Activated T-cell treated with anti-CD3 and anti-CD28 coated beads, Interleukin-2, amount 50 U/mL, for 4 hours (primary cell): ENCODE results near the gene COG3. TPM values are rescaled to one million over a fixed set of nuclear protein-coding genes. Genes with fewer than 3 reads are reported as not detected.

Experiments
- ATAC-seq, 2 donors: fragments of 200-7000 bp; cut with Tn5 transposase; one replicate each; pipeline ENCODE4 v1.10.0; 2021
- DNase-seq: peaks from one replicate; pipeline ENCODE4 v3.0.0-alpha.2; 2020
- H3K27me3 Mint-ChIP-seq: one replicate; pipeline ENCODE4 v1.8.0; 2021; ENCODE audit warnings: low read depth, mixed read lengths
- H3K36me3 Mint-ChIP-seq: one replicate; pipeline ENCODE4 v1.8.0; 2022; ENCODE audit warnings: mixed read lengths; ENCODE audit not compliant: insufficient read depth
- H3K4me1 Mint-ChIP-seq: one replicate; pipeline ENCODE4 v1.8.0; 2021; ENCODE audit warnings: low read depth, mixed read lengths
- H3K4me3 Mint-ChIP-seq: one replicate; pipeline ENCODE4 v1.8.0; 2021; ENCODE audit warnings: mild to moderate bottlenecking, moderate library complexity, mixed read lengths
- H3K9me3 Mint-ChIP-seq: one replicate; pipeline ENCODE4 v1.8.0; 2021; ENCODE audit warnings: mixed read lengths
- total RNA-seq, 3 donors: library from RNA; stranded (reverse); gene quantifications; one replicate each; pipeline ENCODE4 v1.2.1, GENCODE V29; 2021

Gene COG3
- total RNA-seq, 3 donors from 2014 or later: 21.7 to 23.6 (median 22.0) TPM

DNA sequence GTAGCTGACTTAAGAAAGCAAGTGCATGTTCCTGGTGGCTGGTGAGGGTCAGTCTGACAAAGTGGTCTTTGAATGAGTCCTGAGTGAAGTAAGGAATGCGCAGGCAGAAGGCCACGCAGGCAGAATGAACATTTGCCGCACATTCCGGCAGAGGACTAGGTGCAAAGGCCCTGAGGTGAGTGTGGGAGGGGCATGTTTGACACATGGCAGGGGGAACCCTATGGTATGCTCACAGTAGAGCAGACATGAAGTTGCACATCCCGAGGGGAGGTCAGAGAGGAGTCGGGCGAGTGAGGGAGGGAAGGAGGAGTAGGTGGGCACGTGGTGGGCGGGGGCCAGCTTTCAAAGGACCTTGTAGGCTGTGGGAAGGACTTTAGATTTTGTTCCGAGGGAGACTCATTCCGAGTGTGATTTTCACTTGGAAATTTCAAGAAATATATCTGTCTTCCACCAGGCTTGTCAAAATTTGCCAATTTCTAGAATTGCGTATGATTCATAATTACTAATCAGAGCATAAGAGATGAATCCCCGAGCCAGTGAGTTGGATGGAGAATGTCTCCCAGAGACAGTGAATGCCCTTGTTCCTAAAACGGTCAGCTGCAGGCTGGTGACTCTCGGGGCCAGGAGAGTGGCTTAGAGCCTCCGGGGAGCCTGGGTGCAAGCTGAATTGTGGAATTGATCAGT is 110.5 kb downstream of the COG3 start:
- Mint-ChIP-seq H3K9me3 (no peaks in the 10 kb centered on the region), H3K4me3 (no peak overlapping the region), H3K36me3 (no peaks in the 10 kb centered on the region), H3K4me1 (no peaks in the 10 kb centered on the region), H3K27me3 (peaks cover 27% of the 10 kb centered on the region)
- DNase-seq: no peak
- ATAC-seq: no peak

DNA sequence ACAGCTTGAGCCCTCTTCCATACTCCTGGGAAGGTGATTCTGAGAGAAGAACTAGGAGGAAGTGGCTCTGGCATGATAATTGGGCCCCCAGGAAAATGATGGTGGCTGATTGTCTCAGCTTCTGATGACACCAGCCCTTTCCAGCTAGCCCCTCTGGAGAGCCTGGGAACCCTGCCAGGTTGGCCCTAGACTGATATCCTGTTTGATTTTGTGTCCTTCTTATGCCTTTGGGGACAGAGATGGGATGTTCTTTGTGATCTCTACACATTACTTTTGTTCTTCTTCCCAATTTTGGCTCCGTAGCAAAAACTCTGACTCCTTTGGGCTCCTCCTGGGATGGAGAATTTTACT is 111.1 kb downstream of the COG3 start:
- no peak for ATAC-seq
- H3K4me1 Mint-ChIP-seq: no peaks in the 10 kb centered on the region
- H3K4me3 Mint-ChIP-seq: no peak overlapping the region
- no peak for DNase-seq
- peaks cover 27% of the 10 kb centered on the region for H3K27me3 Mint-ChIP-seq
- H3K9me3 Mint-ChIP-seq: no peaks in the 10 kb centered on the region
- no peaks in the 10 kb centered on the region for H3K36me3 Mint-ChIP-seq

DNA sequence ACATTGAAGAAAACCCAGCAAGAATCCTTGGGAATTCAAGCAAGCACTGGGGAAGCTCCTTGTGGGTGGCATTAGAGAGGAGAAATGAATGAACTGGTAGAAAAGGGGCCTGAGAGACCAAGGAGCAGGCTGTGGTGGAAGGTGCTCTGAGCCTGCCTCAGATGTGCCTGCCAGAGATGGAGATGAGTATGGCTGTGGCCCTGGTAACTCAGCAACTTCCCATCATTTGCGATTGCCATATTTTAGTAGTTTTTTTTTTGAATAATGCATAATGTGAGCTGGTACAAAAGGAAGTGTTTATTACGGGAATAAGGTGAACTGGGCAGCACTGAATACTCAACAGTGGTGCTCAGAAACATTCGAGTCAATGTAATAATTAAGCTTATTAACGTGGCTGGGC is 111.7 kb downstream of the COG3 start:
- ATAC-seq: no peak

GRCh38 chr13:45582408-45583076 is 117.8 kb downstream of the COG3 start:
- ATAC-seq (no peak), DNase-seq (no peak)
- no peak overlapping the region for H3K4me3 Mint-ChIP-seq
- H3K9me3 Mint-ChIP-seq: no peaks in the 10 kb centered on the region
- no peaks in the 10 kb centered on the region for H3K36me3 Mint-ChIP-seq
- peaks cover 3% of the 10 kb centered on the region for H3K27me3 Mint-ChIP-seq
- H3K4me1 Mint-ChIP-seq: no peaks in the 10 kb centered on the region

More for the DNA sequence above, 111.7 kb downstream of the COG3 start:
- Mint-ChIP-seq H3K27me3 (peaks cover 24% of the 10 kb centered on the region), H3K36me3 (no peaks in the 10 kb centered on the region), H3K4me1 (no peaks in the 10 kb centered on the region), H3K9me3 (no peaks in the 10 kb centered on the region), H3K4me3 (no peak overlapping the region)
- no peak for DNase-seq

GRCh38 chr13:45584816-45585215 is 120.1 kb downstream of the COG3 start:
- Mint-ChIP-seq H3K9me3 (no peaks in the 10 kb centered on the region), H3K27me3 (no peaks in the 10 kb centered on the region), H3K4me1 (no peaks in the 10 kb centered on the region), H3K36me3 (no peaks in the 10 kb centered on the region), H3K4me3 (no peak overlapping the region)
- ATAC-seq (no peak), DNase-seq (no peak)

Other genes with a start within 250 kb of the COG3 start
- 1,000 to 10,000 TPM; 1,937 to 2,193 (median 1,961) TPM for gene TPT1, start 123.8 kb upstream of the COG3 start, total RNA-seq
- gene SLC25A30, start 46.6 kb upstream of the COG3 start, total RNA-seq: 10 to 100 TPM; 16.2 to 25.4 (median 22.6) TPM
- not detected for gene ERICH6B, start 150.8 kb downstream of the COG3 start, total RNA-seq
- not detected for gene CBY2, start 237.4 kb downstream of the COG3 start, total RNA-seq